ENCODE measurements around the gene ATP6AP2.

Gene ATP6AP2

GRCh38 chrX:40542208-40542607 is 38.6 kb upstream of the ATP6AP2 start:
- no peak for DNase-seq (ENCODE audit: low spot score)
- in situ Hi-C loops (cut with MboI; ENCODE audit: low sequenced_read_pairs, unreplicated experiment), result loop anchor here (10.0 kb wide), 2 partner anchors 103 to 573 kb away; partner anchors contain the start of gene CXorf38
- no peak for TF ChIP-seq CTCF (IDR thresholded peaks at IDR 0.05; ENCODE audit: borderline replicate concordance, control extremely low read depth, extremely low read depth, insufficient read depth, missing control alignments)

GRCh38 chrX:40542972-40543371 is 37.8 kb upstream of the ATP6AP2 start:
- in situ Hi-C loops (cut with MboI; ENCODE audit: low sequenced_read_pairs, unreplicated experiment), result loop anchor here (10.0 kb wide), 2 partner anchors 102 to 572 kb away; partner anchors contain the start of gene CXorf38
- DNase-seq (ENCODE audit: low spot score), result no peak
- no peak for TF ChIP-seq CTCF (IDR thresholded peaks at IDR 0.05; ENCODE audit: borderline replicate concordance, control extremely low read depth, extremely low read depth, insufficient read depth, missing control alignments)

GRCh38 chrX:40543661-40544328 is 37.0 kb upstream of the ATP6AP2 start:
- peak; percentile 37 for DNase-seq (ENCODE audit: low spot score)
- TF ChIP-seq CTCF (IDR thresholded peaks at IDR 0.05; ENCODE audit: borderline replicate concordance, control extremely low read depth, extremely low read depth, insufficient read depth, missing control alignments), result peak; percentile 61
- in situ Hi-C loops (cut with MboI; ENCODE audit: low sequenced_read_pairs, unreplicated experiment), result loop anchor here (10.0 kb wide), 2 partner anchors 101 to 571 kb away; partner anchors contain the start of gene CXorf38

GRCh38 chrX:40544343-40545266 is 36.2 kb upstream of the ATP6AP2 start:
- in situ Hi-C loops (cut with MboI; ENCODE audit: low sequenced_read_pairs, unreplicated experiment), result loop anchor here (10.0 kb wide), 2 partner anchors 100 to 570 kb away; partner anchors contain the start of gene CXorf38
- TF ChIP-seq CTCF (IDR thresholded peaks at IDR 0.05; ENCODE audit: borderline replicate concordance, control extremely low read depth, extremely low read depth, insufficient read depth, missing control alignments), result no peak
- no peak for DNase-seq (ENCODE audit: low spot score)

GRCh38 chrX:40546870-40547269 is 33.9 kb upstream of the ATP6AP2 start:
- in situ Hi-C loops (cut with MboI; ENCODE audit: low sequenced_read_pairs, unreplicated experiment), result loop anchor here (10.0 kb wide), 2 partner anchors 98 to 568 kb away; partner anchors contain the start of gene CXorf38
- no peak for TF ChIP-seq CTCF (IDR thresholded peaks at IDR 0.05; ENCODE audit: borderline replicate concordance, control extremely low read depth, extremely low read depth, insufficient read depth, missing control alignments)

GRCh38 chrX:40550066-40550465 is 30.7 kb upstream of the ATP6AP2 start:
- in situ Hi-C loops (cut with MboI; ENCODE audit: low sequenced_read_pairs, unreplicated experiment), result loop anchor here (25.0 kb wide), 1 partner anchor 237 kb away; no protein-coding TSS in a partner anchor
- no peak for DNase-seq (ENCODE audit: low spot score)
- no peak for TF ChIP-seq CTCF (IDR thresholded peaks at IDR 0.05; ENCODE audit: borderline replicate concordance, control extremely low read depth, extremely low read depth, insufficient read depth, missing control alignments)

More at GRCh38 chrX:40546870-40547269, 33.9 kb upstream of the ATP6AP2 start:
- no peak for DNase-seq (ENCODE audit: low spot score)

All from GM13976 (cell line).